HepG2 (cell line): ENCODE data around the gene RAD21L1. TPM values are rescaled to one million over a fixed set of nuclear protein-coding genes. Genes with fewer than 3 reads are reported as not detected.
A peak's percentile ranks its signal among the peaks of the same experiment; 100 is the strongest.

Experiments used
- CENPX ChIP-seq: sonication (generic); formaldehyde crosslinking; IDR thresholded peaks from 2 replicates; pipeline ENCODE4 v1.9.0; 2021; ENCODE audit warnings: mild to moderate bottlenecking, missing genetic modification reagents, moderate library complexity
- PLRG1 ChIP-seq: fragments of 450-650 bp; conservative IDR thresholded peaks from 2 replicates; pipeline ENCODE4 v1.6.1; 2016
- POGZ ChIP-seq: sonication (generic); formaldehyde crosslinking; IDR thresholded peaks from 2 replicates; pipeline ENCODE4 v1.4.0; 2020; ENCODE audit warnings: mild to moderate bottlenecking, missing genetic modification reagents
- TAF15 ChIP-seq: fragments of 200-400 bp; formaldehyde crosslinking; IDR thresholded peaks from one replicate; pipeline ENCODE4 v1.6.1; 2018; ENCODE audit warnings: mild to moderate bottlenecking, low read depth, low read length; ENCODE audit not compliant: poor library complexity, severe bottlenecking
- TBX3 ChIP-seq: fragments of 450-650 bp; IDR thresholded peaks from 2 replicates; pipeline ENCODE4 v1.6.1; 2017; ENCODE audit warnings: antibody characterized with exemption, mild to moderate bottlenecking, inconsistent platforms, borderline replicate concordance
- TEAD3 ChIP-seq: optimal IDR thresholded peaks from 2 replicates; pipeline ENCODE3; 2016; ENCODE audit warnings: borderline replicate concordance
- ZBTB7A ChIP-seq: sonication (generic); formaldehyde crosslinking; IDR thresholded peaks from 2 replicates; pipeline ENCODE4 v1.8.0; 2022; ENCODE audit warnings: mild to moderate bottlenecking, missing genetic modification reagents
- ZFP41 ChIP-seq: sonication (generic); formaldehyde crosslinking; IDR thresholded peaks from 2 replicates; pipeline ENCODE4 v1.4.0; 2020; ENCODE audit warnings: mild to moderate bottlenecking, missing genetic modification reagents, borderline replicate concordance
- ZMYM2 ChIP-seq: sonication (generic); formaldehyde crosslinking; IDR thresholded peaks from 2 replicates; pipeline ENCODE4 v1.8.0; 2022; ENCODE audit warnings: mild to moderate bottlenecking, missing genetic modification reagents
- ZNF20 ChIP-seq: sonication (generic); formaldehyde crosslinking; IDR thresholded peaks from 2 replicates; pipeline ENCODE4 v1.4.0; 2020; ENCODE audit warnings: mild to moderate bottlenecking, moderate library complexity, missing genetic modification reagents
- ZNF317 ChIP-seq: sonication (generic); formaldehyde crosslinking; IDR thresholded peaks from 2 replicates; pipeline ENCODE4 v1.5.0; 2020; ENCODE audit warnings: mild to moderate bottlenecking, missing genetic modification reagents
- ZNF333 ChIP-seq: sonication (generic); formaldehyde crosslinking; IDR thresholded peaks from 2 replicates; pipeline ENCODE4 v1.4.0; 2020; ENCODE audit warnings: mild to moderate bottlenecking, missing genetic modification reagents, borderline replicate concordance
- ZNF547 ChIP-seq: sonication (generic); formaldehyde crosslinking; IDR thresholded peaks from 2 replicates; pipeline ENCODE4 v1.5.1; 2020; ENCODE audit warnings: mild to moderate bottlenecking, missing genetic modification reagents
- polyA plus RNA-seq, 8 experiments: library from polyadenylated mRNA; depleted of rRNA in 3 of 8; stranded (reverse) in 7 of 8; unstranded in 1 of 8; fragments of >200 nt; fragmentation: Illumina TruSeq in 4 of 8; extraction: Trizol in 4 of 8; gene quantifications; 2 replicates each; pipeline versions ENCODE4 v1.2.1 to v1.2.3, GENCODE V29; 2011 to 2016; ENCODE audit warnings: low read depth in 4 of 8, missing spikeins in 1 of 8, mixed read lengths in 1 of 8; ENCODE audit not compliant: insufficient read depth in 1 of 8
- total RNA-seq, 5 experiments: library from RNA; depleted of rRNA; stranded (reverse); fragments of >200 nt; fragmentation: Illumina TruSeq; extraction: Trizol; gene quantifications; 2 replicates each; pipeline ENCODE4 v1.2.3, GENCODE V29; 2016; ENCODE audit warnings: low read depth in 1 of 5
- TF ChIP-seq, protein P1 (sequence below): IDR thresholded peaks from 2 replicates; pipeline ENCODE4 v1.6.1; 2016; ENCODE audit warnings: missing genetic modification reagents, missing compliant biosample characterization
- TF ChIP-seq, protein P2 (sequence below), 2 experiments: fragments of 450-650 bp in 1 of 2; sonication (generic) in 1 of 2; formaldehyde crosslinking in 1 of 2; IDR thresholded peaks; 2 replicates each; pipeline versions ENCODE4 v1.6.1 to v1.8.0; 2016 to 2022; ENCODE audit warnings: antibody characterized with exemption in 1 of 2, mild to moderate bottlenecking in 1 of 2, missing genetic modification reagents in 1 of 2
- TF ChIP-seq, protein P3 (sequence below): sonication (generic); formaldehyde crosslinking; IDR thresholded peaks from 2 replicates; pipeline ENCODE4 v1.4.0; 2020; ENCODE audit warnings: missing genetic modification reagents, borderline replicate concordance

Gene RAD21L1
- total and polyA plus RNA-seq, 2 of the 13 experiments (the other 11 are each of a cell fraction or from before 2014, with no cell fraction given): not detected

GRCh38 chr20:1185790-1186334 lies 40.0 kb upstream of the RAD21L1 start (continued):
- no peak for TF ChIP-seq ZBTB7A
- no peak for TF ChIP-seq ZMYM2 (CRISPR knock-in tag)
- TF ChIP-seq TAF15: no peak
- TF ChIP-seq, protein P1, sequence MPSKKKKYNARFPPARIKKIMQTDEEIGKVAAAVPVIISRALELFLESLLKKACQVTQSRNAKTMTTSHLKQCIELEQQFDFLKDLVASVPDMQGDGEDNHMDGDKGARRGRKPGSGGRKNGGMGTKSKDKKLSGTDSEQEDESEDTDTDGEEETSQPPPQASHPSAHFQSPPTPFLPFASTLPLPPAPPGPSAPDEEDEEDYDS (CRISPR knock-in tag): no peak
- TF ChIP-seq POGZ (CRISPR knock-in tag): 0 out of 2 replicates have a peak, but pooled peaks have one; percentile 38
- TF ChIP-seq TEAD3 (CRISPR knock-in tag): peak; percentile 32
- no peak for TF ChIP-seq ZFP41 (CRISPR knock-in tag)
- no peak for TF ChIP-seq ZNF20
- TF ChIP-seq ZNF547 (CRISPR knock-in tag): peak; percentile 65; the same call in 1 of the 2 replicates
- TF ChIP-seq, protein P2, sequence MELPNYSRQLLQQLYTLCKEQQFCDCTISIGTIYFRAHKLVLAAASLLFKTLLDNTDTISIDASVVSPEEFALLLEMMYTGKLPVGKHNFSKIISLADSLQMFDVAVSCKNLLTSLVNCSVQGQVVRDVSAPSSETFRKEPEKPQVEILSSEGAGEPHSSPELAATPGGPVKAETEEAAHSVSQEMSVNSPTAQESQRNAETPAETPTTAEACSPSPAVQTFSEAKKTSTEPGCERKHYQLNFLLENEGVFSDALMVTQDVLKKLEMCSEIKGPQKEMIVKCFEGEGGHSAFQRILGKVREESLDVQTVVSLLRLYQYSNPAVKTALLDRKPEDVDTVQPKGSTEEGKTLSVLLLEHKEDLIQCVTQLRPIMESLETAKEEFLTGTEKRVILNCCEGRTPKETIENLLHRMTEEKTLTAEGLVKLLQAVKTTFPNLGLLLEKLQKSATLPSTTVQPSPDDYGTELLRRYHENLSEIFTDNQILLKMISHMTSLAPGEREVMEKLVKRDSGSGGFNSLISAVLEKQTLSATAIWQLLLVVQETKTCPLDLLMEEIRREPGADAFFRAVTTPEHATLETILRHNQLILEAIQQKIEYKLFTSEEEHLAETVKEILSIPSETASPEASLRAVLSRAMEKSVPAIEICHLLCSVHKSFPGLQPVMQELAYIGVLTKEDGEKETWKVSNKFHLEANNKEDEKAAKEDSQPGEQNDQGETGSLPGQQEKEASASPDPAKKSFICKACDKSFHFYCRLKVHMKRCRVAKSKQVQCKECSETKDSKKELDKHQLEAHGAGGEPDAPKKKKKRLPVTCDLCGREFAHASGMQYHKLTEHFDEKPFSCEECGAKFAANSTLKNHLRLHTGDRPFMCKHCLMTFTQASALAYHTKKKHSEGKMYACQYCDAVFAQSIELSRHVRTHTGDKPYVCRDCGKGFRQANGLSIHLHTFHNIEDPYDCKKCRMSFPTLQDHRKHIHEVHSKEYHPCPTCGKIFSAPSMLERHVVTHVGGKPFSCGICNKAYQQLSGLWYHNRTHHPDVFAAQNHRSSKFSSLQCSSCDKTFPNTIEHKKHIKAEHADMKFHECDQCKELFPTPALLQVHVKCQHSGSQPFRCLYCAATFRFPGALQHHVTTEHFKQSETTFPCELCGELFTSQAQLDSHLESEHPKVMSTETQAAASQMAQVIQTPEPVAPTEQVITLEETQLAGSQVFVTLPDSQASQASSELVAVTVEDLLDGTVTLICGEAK (IDR thresholded peaks at IDR 0.05): no peak
- TF ChIP-seq, protein P2 (CRISPR knock-in tag; IDR thresholded peaks at IDR 0.05): no peak; the same call in 1 of the 2 replicates
- no peak for TF ChIP-seq CENPX (CRISPR knock-in tag)
- TF ChIP-seq TBX3: no peak
- TF ChIP-seq, protein P3, sequence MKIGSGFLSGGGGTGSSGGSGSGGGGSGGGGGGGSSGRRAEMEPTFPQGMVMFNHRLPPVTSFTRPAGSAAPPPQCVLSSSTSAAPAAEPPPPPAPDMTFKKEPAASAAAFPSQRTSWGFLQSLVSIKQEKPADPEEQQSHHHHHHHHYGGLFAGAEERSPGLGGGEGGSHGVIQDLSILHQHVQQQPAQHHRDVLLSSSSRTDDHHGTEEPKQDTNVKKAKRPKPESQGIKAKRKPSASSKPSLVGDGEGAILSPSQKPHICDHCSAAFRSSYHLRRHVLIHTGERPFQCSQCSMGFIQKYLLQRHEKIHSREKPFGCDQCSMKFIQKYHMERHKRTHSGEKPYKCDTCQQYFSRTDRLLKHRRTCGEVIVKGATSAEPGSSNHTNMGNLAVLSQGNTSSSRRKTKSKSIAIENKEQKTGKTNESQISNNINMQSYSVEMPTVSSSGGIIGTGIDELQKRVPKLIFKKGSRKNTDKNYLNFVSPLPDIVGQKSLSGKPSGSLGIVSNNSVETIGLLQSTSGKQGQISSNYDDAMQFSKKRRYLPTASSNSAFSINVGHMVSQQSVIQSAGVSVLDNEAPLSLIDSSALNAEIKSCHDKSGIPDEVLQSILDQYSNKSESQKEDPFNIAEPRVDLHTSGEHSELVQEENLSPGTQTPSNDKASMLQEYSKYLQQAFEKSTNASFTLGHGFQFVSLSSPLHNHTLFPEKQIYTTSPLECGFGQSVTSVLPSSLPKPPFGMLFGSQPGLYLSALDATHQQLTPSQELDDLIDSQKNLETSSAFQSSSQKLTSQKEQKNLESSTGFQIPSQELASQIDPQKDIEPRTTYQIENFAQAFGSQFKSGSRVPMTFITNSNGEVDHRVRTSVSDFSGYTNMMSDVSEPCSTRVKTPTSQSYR (CRISPR knock-in tag): peak; percentile 80; the same call in 1 of the 2 replicates
- TF ChIP-seq ZNF333 (CRISPR knock-in tag): no peak
- peak; percentile 56; the same call in 1 of the 2 replicates for TF ChIP-seq ZNF317
- TF ChIP-seq PLRG1: no peak
